SHP77 treated with DMSO at 0.1 percent for 48 hours (cell line): ENCODE measurements around the gene PGLYRP1.

Source experiments
- DNase-seq: peaks from one replicate; lab custom pipeline; 2025; lab: John Stamatoyannopoulos, UW

The PGLYRP1 gene

DNA sequence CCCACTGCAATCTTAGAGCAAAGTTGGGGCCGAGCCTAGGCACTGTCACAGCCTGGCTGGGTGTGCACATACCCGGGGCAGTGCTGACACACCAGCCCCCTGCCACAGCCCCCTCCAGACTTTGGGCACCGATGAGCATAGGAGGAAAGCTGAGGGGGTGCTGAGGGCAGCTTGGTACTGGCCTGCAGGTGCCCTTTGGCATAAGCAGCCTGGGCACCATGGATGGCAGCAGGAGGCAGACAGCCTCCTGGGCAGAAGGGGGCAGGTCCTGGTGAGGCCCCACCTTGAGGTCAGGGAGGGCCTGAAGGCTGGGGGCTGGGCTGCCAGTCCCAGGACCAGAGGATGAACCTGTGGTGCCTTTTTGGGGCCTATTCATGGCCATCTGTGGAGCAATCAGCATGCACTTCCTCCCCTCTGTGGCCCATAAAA, 9.8 kb upstream of the PGLYRP1 start:
- no peak for DNase-seq

- no peak for DNase-seq
These were observed 9.1 kb upstream of the PGLYRP1 start for GRCh38 chr19:46031781-46032596.

DNA sequence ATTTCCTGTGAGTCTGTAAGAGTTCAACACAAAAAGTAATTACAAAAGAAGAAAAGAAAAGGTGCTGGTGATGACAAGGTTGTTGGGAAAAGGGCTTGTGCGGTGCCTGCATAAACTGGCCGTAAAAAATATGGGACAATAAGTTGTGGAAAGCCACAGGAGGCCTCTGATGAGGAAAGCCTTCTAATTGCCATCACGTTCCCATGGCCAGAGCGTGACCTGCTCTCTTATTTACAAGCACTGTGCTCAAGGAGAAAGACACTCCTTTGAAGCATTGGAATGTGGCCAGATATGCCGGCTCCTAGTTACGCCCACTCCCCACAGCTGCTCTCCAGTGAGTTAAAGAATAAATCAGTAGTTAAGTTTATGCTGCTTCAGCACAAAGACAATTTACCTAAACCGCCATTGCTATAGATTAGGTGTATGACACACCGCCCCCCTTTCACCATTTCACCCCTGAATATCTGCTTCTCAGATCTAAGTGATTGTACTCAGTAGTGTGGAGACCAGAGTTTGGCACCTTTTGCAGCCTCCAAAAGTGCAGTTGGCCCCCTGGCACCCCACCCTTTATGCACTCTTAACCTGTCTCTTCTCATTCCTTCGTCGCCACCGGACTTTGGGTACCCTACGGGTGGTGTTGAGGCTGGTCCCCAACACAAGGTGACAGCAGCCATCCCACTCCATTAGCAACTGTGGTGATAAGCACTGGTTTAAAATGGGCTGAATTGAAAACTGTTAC, 8.1 kb upstream of the PGLYRP1 start:
- DNase-seq: no peak

- DNase-seq: no peak
These were observed 3.0 kb upstream of the PGLYRP1 start for GRCh38 chr19:46025835-46026234.

GRCh38 chr19:46023311-46023779, 492 bp upstream of the PGLYRP1 start:
- DNase-seq: no peak

GRCh38 chr19:46022061-46022430, 807 bp downstream of the PGLYRP1 start:
- DNase-seq: no peak

- no peak for DNase-seq
These were observed 1.3 kb downstream of the PGLYRP1 start for GRCh38 chr19:46021531-46022041.

- no peak for DNase-seq
These were observed 2.1 kb downstream of the PGLYRP1 start for GRCh38 chr19:46020819-46021125.

GRCh38 chr19:46019270-46019669, 3.6 kb downstream of the PGLYRP1 start:
- no peak for DNase-seq

GRCh38 chr19:46018729-46019251, 4.1 kb downstream of the PGLYRP1 start:
- DNase-seq: no peak

DNA sequence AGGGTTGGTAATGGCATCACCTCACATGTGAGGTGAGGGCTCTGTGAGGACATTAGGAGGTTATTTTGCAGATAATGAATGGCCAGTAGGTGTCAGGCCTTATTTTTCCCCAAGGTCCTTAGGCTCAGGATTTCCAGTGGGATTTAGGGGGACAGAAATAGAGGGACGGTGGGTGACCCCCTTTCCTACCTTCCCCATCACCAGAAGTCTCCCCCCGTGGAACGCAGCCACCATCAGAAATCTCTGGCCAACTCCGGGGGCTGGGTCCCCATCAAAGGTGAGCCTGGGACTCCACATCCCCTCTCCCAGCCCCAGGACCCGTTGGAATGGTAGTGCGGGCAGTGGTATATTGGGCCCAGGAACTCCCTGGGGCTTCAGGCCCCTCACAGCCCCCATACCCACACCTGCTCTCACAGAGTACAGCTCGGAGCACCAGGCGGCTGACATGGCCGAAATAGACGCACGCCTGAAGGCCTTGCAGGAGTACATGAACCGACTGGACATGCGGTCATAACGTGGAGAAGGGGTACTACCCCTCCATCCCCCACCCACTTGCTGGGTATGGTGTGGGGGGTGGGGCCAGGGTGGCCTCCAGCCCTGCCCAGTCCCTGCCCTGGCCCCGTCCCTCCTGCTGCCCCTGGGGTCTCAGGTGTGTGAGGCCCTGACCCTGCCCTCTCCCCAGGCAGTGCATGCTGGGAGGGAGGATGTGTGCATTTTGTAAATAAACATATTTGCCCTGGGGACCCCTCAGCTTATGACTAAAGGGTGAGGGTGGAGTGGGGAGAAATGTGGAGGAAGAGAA, 4.8 kb downstream of the PGLYRP1 start:
- DNase-seq: no peak

GRCh38 chr19:46017095-46017429, 5.8 kb downstream of the PGLYRP1 start:
- no peak for DNase-seq

DNA sequence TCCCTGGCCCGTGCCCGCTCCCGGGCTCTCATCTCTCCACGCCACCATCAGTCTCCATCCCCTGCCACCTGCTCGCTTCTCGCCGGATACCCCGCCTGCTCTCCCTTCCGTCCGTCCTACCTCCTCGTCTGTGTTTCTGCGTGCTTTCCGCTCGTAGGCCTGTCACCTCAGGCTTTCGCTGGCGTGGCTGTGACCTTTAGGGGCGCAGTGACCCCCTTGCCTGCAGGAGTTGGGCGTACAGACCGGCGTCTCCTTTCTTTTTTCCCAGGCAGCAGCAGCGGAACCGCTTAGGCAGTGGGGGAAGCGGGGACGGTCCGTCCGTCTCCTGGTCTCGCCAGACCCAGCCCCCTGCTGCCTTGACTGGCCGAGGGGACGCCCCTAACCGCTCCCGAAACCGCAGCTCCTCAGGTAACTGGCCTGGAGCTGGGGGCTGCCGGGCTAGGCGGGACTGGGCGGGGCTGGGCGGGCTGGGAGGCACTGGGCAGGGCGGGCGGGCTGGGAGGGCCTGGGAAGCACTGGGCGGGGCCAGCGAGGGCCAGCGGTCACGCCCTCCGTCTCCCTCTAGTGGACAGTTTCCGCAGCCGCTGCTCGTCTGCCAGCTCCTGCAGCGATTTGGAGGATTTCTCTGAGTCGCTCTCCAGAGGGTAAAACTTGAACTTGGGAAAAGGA, 6.3 kb downstream of the PGLYRP1 start:
- no peak for DNase-seq

DNA sequence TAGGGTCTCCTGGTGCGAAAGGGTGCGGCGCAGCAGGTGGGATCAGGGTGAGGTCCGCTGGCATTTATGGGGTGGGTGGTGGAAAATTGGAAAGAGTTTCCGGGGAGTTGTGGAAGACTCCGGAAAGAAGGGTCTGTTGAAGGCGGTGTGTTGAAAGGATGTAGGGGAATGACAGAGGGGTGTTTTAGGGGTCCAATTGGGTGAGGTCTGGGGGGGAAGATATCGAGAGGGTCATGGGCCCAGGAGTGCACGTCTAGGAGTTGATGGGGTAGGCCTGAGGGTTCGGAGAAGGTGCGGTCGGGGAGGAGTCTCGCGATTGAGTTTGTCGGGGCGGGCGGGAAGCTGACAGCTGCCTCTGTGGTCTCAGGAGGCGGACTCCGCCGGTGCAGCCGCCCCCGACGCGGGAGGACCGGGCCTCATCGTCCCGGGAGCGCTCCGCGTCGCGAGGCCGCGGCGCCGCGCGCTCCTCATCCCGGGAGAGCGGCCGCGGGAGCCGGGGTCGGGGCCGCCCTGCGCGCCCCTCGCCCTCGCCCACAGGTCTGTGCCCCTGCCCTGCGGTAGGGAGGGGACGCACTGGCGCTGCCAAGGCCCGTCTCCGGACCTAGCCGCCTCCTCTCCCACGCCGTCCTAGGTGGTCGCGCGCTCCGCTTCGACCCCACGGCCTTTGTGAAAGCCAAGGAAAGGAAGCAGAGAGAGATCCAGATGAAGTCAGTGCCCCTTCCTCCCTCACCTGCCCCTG, 7.0 kb downstream of the PGLYRP1 start:
- no peak for DNase-seq

- DNase-seq: no peak
These were observed 7.7 kb downstream of the PGLYRP1 start for GRCh38 chr19:46014941-46015686.

GRCh38 chr19:46014534-46014933, 8.3 kb downstream of the PGLYRP1 start:
- DNase-seq: no peak

GRCh38 chr19:46009530-46010510, 13.0 kb downstream of the PGLYRP1 start:
- DNase-seq: peak; percentile 22

- DNase-seq: no peak
These were observed 16.4 kb downstream of the PGLYRP1 start for GRCh38 chr19:46006411-46006810.

DNA sequence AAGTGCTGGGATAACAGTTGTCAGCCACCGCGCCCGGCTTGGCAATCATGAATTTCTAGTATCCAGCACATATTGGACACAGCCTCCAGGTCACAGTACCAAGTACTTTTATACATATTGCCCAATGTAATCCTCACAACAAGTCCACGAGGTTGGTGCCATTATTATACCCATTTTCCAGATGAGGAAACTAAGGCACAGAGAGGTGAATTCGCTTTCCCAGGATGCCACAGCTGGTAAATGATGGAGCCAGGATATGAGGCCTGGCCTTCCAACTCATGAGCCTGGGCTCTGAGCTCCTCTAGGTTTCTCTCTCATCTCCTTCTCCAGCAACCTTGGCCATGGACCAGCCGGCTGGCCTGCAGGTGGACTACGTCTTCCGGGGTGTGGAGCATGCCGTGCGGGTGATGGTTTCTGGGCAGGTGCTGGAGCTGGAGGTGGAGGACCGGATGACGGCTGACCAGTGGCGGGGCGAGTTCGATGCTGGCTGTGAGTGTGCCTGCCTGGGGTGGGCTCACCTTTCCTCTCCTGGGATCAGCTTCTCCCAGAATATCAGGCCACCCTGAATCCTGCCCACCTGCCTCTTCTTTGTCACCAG, 20.1 kb downstream of the PGLYRP1 start:
- DNase-seq: no peak
